NT2/D1 (cell line): ENCODE results near the gene KLHL40.

Experiments
- DNase-seq: peaks from one replicate; pipeline ENCODE4 v3.0.0-alpha.2; 2011; ENCODE audit warnings: low read depth, low spot score
- H3K27me3 ChIP-seq: 2 replicates; pipeline ENCODE4 v1.6.0; 2011; ENCODE audit warnings: mild to moderate bottlenecking; ENCODE audit not compliant: insufficient read length, insufficient read depth
- H3K36me3 ChIP-seq: 2 replicates; pipeline ENCODE4 v1.6.1; 2011; ENCODE audit warnings: mild to moderate bottlenecking, low read length, mixed read lengths; ENCODE audit not compliant: insufficient read depth, insufficient read length
- H3K4me1 ChIP-seq: 2 replicates; pipeline ENCODE4 v1.5.1; 2011; ENCODE audit not compliant: insufficient read depth, insufficient read length
- H3K4me3 ChIP-seq: 2 replicates; pipeline ENCODE4 v1.5.1; 2011; ENCODE audit warnings: low read depth; ENCODE audit not compliant: insufficient read length
- H3K9ac ChIP-seq: 2 replicates; pipeline ENCODE4 v1.6.0; 2011; ENCODE audit warnings: low read depth; ENCODE audit not compliant: insufficient read length
- H3K9me3 ChIP-seq: 2 replicates; pipeline ENCODE4 v1.5.1; 2011; ENCODE audit warnings: mild to moderate bottlenecking, low read length; ENCODE audit not compliant: insufficient read depth
- SUZ12 ChIP-seq: IDR thresholded peaks from 2 replicates; pipeline ENCODE4 v1.6.1; 2011; ENCODE audit not compliant: insufficient read length, insufficient read depth; ENCODE audit errors: extremely low read depth
- YY1 ChIP-seq: IDR thresholded peaks from 2 replicates; pipeline ENCODE4 v1.6.1; 2011; ENCODE audit not compliant: insufficient read length, insufficient read depth
- ZNF274 ChIP-seq: IDR thresholded peaks from 2 replicates; pipeline ENCODE4 v1.6.1; 2011; ENCODE audit warnings: mild to moderate bottlenecking, low read depth, low read length

The KLHL40 gene

GRCh38 chr3:42710323-42711021 lies 25.1 kb downstream of the KLHL40 start:
- DNase-seq, result no peak
- Histone ChIP-seq H3K4me3 (no peak overlapping the region), H3K36me3 (no peaks in the 10 kb centered on the region), H3K9me3 (no peaks in the 10 kb centered on the region), H3K27me3 (no peaks in the 10 kb centered on the region), H3K9ac (no peak overlapping the region), H3K4me1 (peaks cover 13% of the 10 kb centered on the region)
- TF ChIP-seq YY1 (no peak), ZNF274 (no peak), SUZ12 (no peak)

GRCh38 chr3:42711491-42712343 lies 26.4 kb downstream of the KLHL40 start:
- TF ChIP-seq SUZ12, result no peak
- no peak for TF ChIP-seq YY1
- no peak for TF ChIP-seq ZNF274

GRCh38 chr3:42712344-42712648 lies 27.0 kb downstream of the KLHL40 start:
- Histone ChIP-seq H3K4me1 (peaks cover 13% of the 10 kb centered on the region), H3K9ac (no peak overlapping the region), H3K36me3 (no peaks in the 10 kb centered on the region), H3K4me3 (no peak overlapping the region), H3K27me3 (no peaks in the 10 kb centered on the region), H3K9me3 (no peaks in the 10 kb centered on the region)
- no peak for DNase-seq
- TF ChIP-seq SUZ12 (no peak), YY1 (no peak), ZNF274 (no peak)

More at GRCh38 chr3:42711491-42712343, 26.4 kb downstream of the KLHL40 start:
- H3K4me1 ChIP-seq, result peaks cover 13% of the 10 kb centered on the region
- no peak overlapping the region for H3K9ac ChIP-seq
- H3K36me3 ChIP-seq, result no peaks in the 10 kb centered on the region
- H3K9me3 ChIP-seq, result no peaks in the 10 kb centered on the region
- DNase-seq, result no peak
- no peaks in the 10 kb centered on the region for H3K27me3 ChIP-seq
- no peak overlapping the region for H3K4me3 ChIP-seq

GRCh38 chr3:42712688-42713372 lies 27.5 kb downstream of the KLHL40 start:
- no peak for DNase-seq
- H3K4me3 ChIP-seq, result no peak overlapping the region
- no peaks in the 10 kb centered on the region for H3K9me3 ChIP-seq
- no peak overlapping the region for H3K9ac ChIP-seq
- no peaks in the 10 kb centered on the region for H3K36me3 ChIP-seq
- peaks cover 13% of the 10 kb centered on the region for H3K4me1 ChIP-seq
- no peak for TF ChIP-seq SUZ12
- no peak for TF ChIP-seq ZNF274
- no peak for TF ChIP-seq YY1
- no peaks in the 10 kb centered on the region for H3K27me3 ChIP-seq

GRCh38 chr3:42713747-42714146 lies 28.4 kb downstream of the KLHL40 start:
- TF ChIP-seq ZNF274, result no peak
- TF ChIP-seq SUZ12, result no peak
- peaks cover 13% of the 10 kb centered on the region for H3K4me1 ChIP-seq
- no peak overlapping the region for H3K4me3 ChIP-seq
- H3K36me3 ChIP-seq, result no peaks in the 10 kb centered on the region
- H3K9ac ChIP-seq, result no peak overlapping the region
- H3K9me3 ChIP-seq, result no peaks in the 10 kb centered on the region
- H3K27me3 ChIP-seq, result no peaks in the 10 kb centered on the region
- DNase-seq, result no peak

DNA sequence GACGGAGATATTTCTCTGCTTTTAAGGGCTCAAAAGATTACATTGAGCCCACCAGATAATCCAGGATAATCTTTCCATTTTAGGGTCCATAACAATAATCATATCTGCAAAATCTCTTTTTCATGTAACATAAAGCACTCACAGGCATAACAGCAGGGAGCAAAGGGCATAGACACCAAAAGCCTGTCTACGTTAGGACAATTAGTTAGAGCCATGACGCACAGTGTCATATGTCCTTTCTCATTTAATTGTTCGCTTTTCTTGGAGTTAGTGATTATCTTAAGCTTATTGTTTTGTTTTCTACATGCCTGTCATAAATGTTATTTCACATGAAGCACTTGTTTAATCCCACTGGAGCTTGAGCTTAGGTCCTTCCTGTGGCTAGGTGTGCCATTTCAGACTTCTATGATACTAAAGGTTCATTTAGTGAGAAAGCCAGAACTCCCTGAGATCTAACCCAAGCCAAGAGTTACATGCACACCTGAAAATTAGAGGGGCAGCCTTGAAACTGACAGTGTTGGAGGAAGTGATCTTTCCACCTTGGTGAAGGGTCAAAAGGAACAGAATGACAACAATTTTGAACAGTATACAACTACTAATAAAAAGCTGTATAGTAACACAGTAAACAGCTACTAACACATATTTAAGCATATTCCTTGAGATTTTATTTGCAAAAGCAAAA lies 29.0 kb downstream of the KLHL40 start:
- Histone ChIP-seq H3K9ac (no peak overlapping the region), H3K4me3 (no peak overlapping the region), H3K36me3 (no peaks in the 10 kb centered on the region), H3K4me1 (peaks cover 13% of the 10 kb centered on the region), H3K9me3 (no peaks in the 10 kb centered on the region), H3K27me3 (no peaks in the 10 kb centered on the region)
- DNase-seq, result no peak
- no peak for TF ChIP-seq SUZ12
- TF ChIP-seq ZNF274, result no peak
- TF ChIP-seq YY1, result no peak

- Histone ChIP-seq H3K36me3 (no peaks in the 10 kb centered on the region), H3K9ac (no peak overlapping the region), H3K4me1 (peaks cover 6% of the 10 kb centered on the region), H3K4me3 (no peak overlapping the region), H3K27me3 (no peaks in the 10 kb centered on the region), H3K9me3 (no peaks in the 10 kb centered on the region)
- DNase-seq, result no peak
- TF ChIP-seq SUZ12, result no peak
Measured at GRCh38 chr3:42717306-42717705, 32.0 kb downstream of the KLHL40 start.
